Type B pancreatic cell (in vitro differentiated cells): ENCODE results near the gene FOXR1. TPM values are rescaled to one million over a fixed set of nuclear protein-coding genes. Genes with fewer than 3 reads are reported as not detected.

Source experiments
- DNase-seq: peaks from one replicate; pipeline ENCODE4 v3.0.0; 2021; ENCODE audit warnings: mixed read lengths; ENCODE audit not compliant: unreplicated experiment; ENCODE audit errors: extremely low spot score
- H3K27ac Mint-ChIP-seq: 2 replicates; pipeline ENCODE4 v1.8.0; 2021; ENCODE audit warnings: mild to moderate bottlenecking, mixed read lengths
- H3K27me3 Mint-ChIP-seq: 2 replicates; pipeline ENCODE4 v1.8.0; 2021; ENCODE audit warnings: mixed read lengths
- H3K36me3 Mint-ChIP-seq: 2 replicates; pipeline ENCODE4 v1.8.0; 2021; ENCODE audit warnings: mixed read lengths
- H3K4me1 Mint-ChIP-seq: one replicate; pipeline ENCODE4 v1.8.0; 2021; ENCODE audit warnings: mixed read lengths; ENCODE audit not compliant: unreplicated experiment
- H3K4me3 Mint-ChIP-seq: 2 replicates; pipeline ENCODE4 v1.8.0; 2021; ENCODE audit warnings: mild to moderate bottlenecking, mixed read lengths
- H3K9me3 Mint-ChIP-seq: 2 replicates; pipeline ENCODE4 v1.8.0; 2021; ENCODE audit warnings: mixed read lengths
- CTCF ChIP-seq: fragments of 200-600 bp; sonication (generic); conservative IDR thresholded peaks from 2 replicates; pipeline ENCODE4 v1.5.0; 2021; ENCODE audit warnings: antibody characterized with exemption, mild to moderate bottlenecking
- long read RNA-seq: library from polyadenylated mRNA; unstranded; transcript quantifications from one replicate; pipeline ENCODE4 v2.0.0, GENCODE V29; 2020
- total RNA-seq: library from RNA; stranded (reverse); gene quantifications from 2 replicates; pipeline ENCODE4 v1.2.1, GENCODE V29; 2021; ENCODE audit warnings: low replicate concordance

The FOXR1 gene
- not detected in 2 replicates for total RNA-seq
- long read RNA-seq, result 0 reads

- no peak for TF ChIP-seq CTCF
- H3K36me3 Mint-ChIP-seq, result no peaks in the 10 kb centered on the region
- peaks cover 4% of the 10 kb centered on the region for H3K27me3 Mint-ChIP-seq
- DNase-seq, result no peak
- H3K4me3 Mint-ChIP-seq, result no peak within 1 kb of the TSS
- no peak within 1 kb of the TSS for H3K27ac Mint-ChIP-seq
- no peaks in the 10 kb centered on the region for H3K9me3 Mint-ChIP-seq
- H3K4me1 Mint-ChIP-seq, result no peaks in the 10 kb centered on the region
These were observed at the start of gene FOXR1 for GRCh38 chr11:118971646-118972045. Gene FOXR1, plus strand, starts transcription at chr11:118971761. Its CDS starts 171 bp downstream, at chr11:118971932.

GRCh38 chr11:118921929-118922744 lies 49.4 kb upstream of the FOXR1 start:
- no peaks in the 10 kb centered on the region for H3K27me3 Mint-ChIP-seq
- no peak for TF ChIP-seq CTCF
- no peaks in the 10 kb centered on the region for H3K9me3 Mint-ChIP-seq
- no peak overlapping the region for H3K4me3 Mint-ChIP-seq
- no peak overlapping the region for H3K27ac Mint-ChIP-seq
- DNase-seq, result peak; percentile 71
- no peaks in the 10 kb centered on the region for H3K36me3 Mint-ChIP-seq
- peaks cover 61% of the 10 kb centered on the region for H3K4me1 Mint-ChIP-seq

- H3K36me3 Mint-ChIP-seq, result no peaks in the 10 kb centered on the region
- H3K4me3 Mint-ChIP-seq, result peak overlapping the region; percentile 98
- no peak for DNase-seq
- H3K4me1 Mint-ChIP-seq, result peaks cover 61% of the 10 kb centered on the region
- H3K9me3 Mint-ChIP-seq, result no peaks in the 10 kb centered on the region
- H3K27me3 Mint-ChIP-seq, result no peaks in the 10 kb centered on the region
- no peak for TF ChIP-seq CTCF
- H3K27ac Mint-ChIP-seq, result peak overlapping the region; percentile 94
These were observed 48.6 kb upstream of the FOXR1 start for GRCh38 chr11:118922745-118923627.

GRCh38 chr11:118923721-118924587 lies 47.6 kb upstream of the FOXR1 start:
- no peaks in the 10 kb centered on the region for H3K9me3 Mint-ChIP-seq
- H3K27me3 Mint-ChIP-seq, result no peaks in the 10 kb centered on the region
- no peak for TF ChIP-seq CTCF
- DNase-seq, result no peak
- H3K27ac Mint-ChIP-seq, result peak overlapping the region; percentile 94
- H3K4me3 Mint-ChIP-seq, result peak overlapping the region; percentile 98
- H3K36me3 Mint-ChIP-seq, result no peaks in the 10 kb centered on the region
- H3K4me1 Mint-ChIP-seq, result peaks cover 63% of the 10 kb centered on the region
